HG03175 (cell line): ENCODE results near the gene SEC22A.

Experiments
- ATAC-seq: cut with Tn5 transposase; IDR thresholded peaks from one replicate; pipeline ENCODE4 v1.9.1; 2021; ENCODE audit warnings: mild to moderate bottlenecking, moderate library complexity; ENCODE audit not compliant: unreplicated experiment

Gene SEC22A

GRCh38 chr3:123301331-123302184, 99.8 kb downstream of the SEC22A start:
- no peak for ATAC-seq

GRCh38 chr3:123302961-123303360, 101.2 kb downstream of the SEC22A start:
- ATAC-seq: no peak

- no peak for ATAC-seq
Observed at GRCh38 chr3:123303976-123304560, 102.3 kb downstream of the SEC22A start.

- ATAC-seq: no peak
Observed at GRCh38 chr3:123305192-123305591, 103.4 kb downstream of the SEC22A start.

GRCh38 chr3:123307064-123307463, 105.3 kb downstream of the SEC22A start:
- ATAC-seq: no peak

- ATAC-seq: no peak
Observed at GRCh38 chr3:123310186-123310585, 108.4 kb downstream of the SEC22A start.

- no peak for ATAC-seq
Observed at GRCh38 chr3:123310741-123311140, 109.0 kb downstream of the SEC22A start.

- ATAC-seq: no peak
Observed at GRCh38 chr3:123311201-123311600, 109.5 kb downstream of the SEC22A start.

GRCh38 chr3:123312331-123313265, 110.9 kb downstream of the SEC22A start:
- no peak for ATAC-seq

GRCh38 chr3:123313889-123314288, 112.1 kb downstream of the SEC22A start:
- no peak for ATAC-seq

GRCh38 chr3:123314359-123315270, 112.9 kb downstream of the SEC22A start:
- ATAC-seq: no peak

- no peak for ATAC-seq
Observed at GRCh38 chr3:123315271-123315595, 113.5 kb downstream of the SEC22A start.

- no peak for ATAC-seq
Observed at GRCh38 chr3:123317716-123318115, 116.0 kb downstream of the SEC22A start.

GRCh38 chr3:123318374-123318773, 116.6 kb downstream of the SEC22A start:
- no peak for ATAC-seq

GRCh38 chr3:123319760-123320159, 118.0 kb downstream of the SEC22A start:
- ATAC-seq: no peak

- no peak for ATAC-seq
Observed at GRCh38 chr3:123320221-123320620, 118.5 kb downstream of the SEC22A start.

- ATAC-seq: no peak
Observed at GRCh38 chr3:123321806-123322205, 120.1 kb downstream of the SEC22A start.

- ATAC-seq: no peak
Observed at GRCh38 chr3:123322866-123323265, 121.1 kb downstream of the SEC22A start.
